Endothelial cell of umbilical vein (primary cell): ENCODE data around the gene SUPT3H. TPM values are rescaled to one million over a fixed set of nuclear protein-coding genes. Genes with fewer than 3 reads are reported as not detected.

Source experiments
- BruUV-seq: library from RNA; stranded (reverse); fragments of 400-500 nt; replicated peaks from 2 replicates; lab custom pipeline; 2021; lab: Mats Ljungman, UMichigan
- CTCF ChIA-PET: fragments of 300-600, 350-600 bp; sonication (Branson Sonifier 250); formaldehyde crosslinking; loops from one replicate; lab custom pipeline; 2021; ENCODE audit warnings: antibody characterized with exemption, inconsistent platforms; lab: Charles Lee
- POLR2A ChIA-PET: fragments of 300-600, 350-600 bp; sonication (Branson Sonifier 250); formaldehyde crosslinking; loops from one replicate; lab custom pipeline; 2021; ENCODE audit warnings: antibody characterized with exemption, inconsistent platforms; lab: Charles Lee
- DNase-seq: peaks from one replicate; pipeline ENCODE4 v3.0.0-alpha.2; 2011; ENCODE audit warnings: low read depth, low spot score
- FAIRE-seq: peaks from 2 replicates; lab custom pipeline; 2011; peaks lifted over from hg19 to GRCh38; lab: Jason Lieb, UNC
- H2AFZ ChIP-seq: 2 replicates; pipeline ENCODE4 v1.6.0; 2012; ENCODE audit warnings: low read depth, low read length, control low read depth, inconsistent platforms
- H3K27ac ChIP-seq: 2 replicates; pipeline ENCODE4 v1.5.1; 2011; ENCODE audit warnings: low read depth, mild to moderate bottlenecking, control low read depth, low read length, moderate library complexity; ENCODE audit not compliant: insufficient read depth
- H3K27me3 ChIP-seq, 2 experiments: 2 replicates each; pipeline versions ENCODE4 v1.6.0 to v1.6.1; 2011; ENCODE audit warnings: low read length in 2 of 2, mixed read lengths in 1 of 2; ENCODE audit not compliant: control insufficient read depth in 2 of 2, insufficient read depth in 2 of 2
- H3K36me3 ChIP-seq, 2 experiments: 2 replicates in 1 of 2; 3 replicates in 1 of 2; pipeline ENCODE4 v1.5.1; 2011; ENCODE audit warnings: low read length in 2 of 2, mild to moderate bottlenecking in 1 of 2, moderate library complexity in 1 of 2; ENCODE audit not compliant: control insufficient read depth in 2 of 2, insufficient read depth in 2 of 2; ENCODE audit errors: extremely low read depth in 1 of 2
- H3K4me1 ChIP-seq: 3 replicates; pipeline ENCODE4 v1.5.1; 2011; ENCODE audit warnings: mild to moderate bottlenecking, low read length; ENCODE audit not compliant: control insufficient read depth, insufficient read depth; ENCODE audit errors: extremely low read depth
- H3K4me2 ChIP-seq: 2 replicates; pipeline ENCODE4 v1.6.1; 2011; ENCODE audit warnings: low read length, control low read depth, mixed read lengths; ENCODE audit not compliant: insufficient read depth
- H3K4me3 ChIP-seq, 3 experiments: fragments of 200-600 bp in 1 of 3; sonication (generic), shearing (Covaris generic) in 1 of 3; replicated peaks in 1 of 3; 2 replicates each; pipeline ENCODE4 v1.5.1; 2011 to 2016; ENCODE audit warnings: control low read depth in 3 of 3, low read length in 3 of 3, mild to moderate bottlenecking in 2 of 3, inconsistent platforms in 1 of 3, low read depth in 1 of 3, moderate library complexity in 1 of 3; ENCODE audit not compliant: insufficient read depth in 1 of 3
- H3K79me2 ChIP-seq: 2 replicates; pipeline ENCODE4 v1.6.0; 2012; ENCODE audit warnings: low read length, inconsistent platforms; ENCODE audit not compliant: control insufficient read depth, insufficient read depth
- H3K9ac ChIP-seq: replicated peaks from 2 replicates; pipeline ENCODE3; 2011; ENCODE audit warnings: low read length, control low read depth; ENCODE audit not compliant: insufficient read depth; ENCODE audit errors: extremely low read depth
- H3K9me1 ChIP-seq: replicated peaks from 3 replicates; pipeline ENCODE4 v1.6.0; 2011; ENCODE audit warnings: mild to moderate bottlenecking, low read length; ENCODE audit not compliant: control insufficient read depth, insufficient read depth; ENCODE audit errors: extremely low read depth
- H3K9me3 ChIP-seq: replicated peaks from 2 replicates; pipeline ENCODE4 v1.5.1; 2012; ENCODE audit warnings: low read length, inconsistent platforms; ENCODE audit not compliant: control insufficient read depth, insufficient read depth
- H4K20me1 ChIP-seq: replicated peaks from 2 replicates; pipeline ENCODE3; 2011; ENCODE audit warnings: mild to moderate bottlenecking, low read length; ENCODE audit not compliant: control insufficient read depth, insufficient read depth; ENCODE audit errors: extremely low read depth
- EZH2 ChIP-seq: IDR thresholded peaks from 2 replicates; pipeline ENCODE4 v1.6.1; 2012; ENCODE audit warnings: borderline replicate concordance, low read depth, mild to moderate bottlenecking, moderate library complexity, low read length, inconsistent platforms; ENCODE audit not compliant: severe bottlenecking
- FOS ChIP-seq: IDR thresholded peaks from 2 replicates; pipeline ENCODE4 v1.6.1; 2011; ENCODE audit warnings: mild to moderate bottlenecking, low read length, moderate library complexity, borderline replicate concordance; ENCODE audit not compliant: insufficient read depth
- GATA2 ChIP-seq: IDR thresholded peaks from 2 replicates; pipeline ENCODE4 v1.7.0; 2011; ENCODE audit warnings: low read depth, mild to moderate bottlenecking, moderate library complexity, mixed read lengths, low read length; ENCODE audit not compliant: insufficient read length, insufficient read depth
- JUN ChIP-seq: IDR thresholded peaks from 2 replicates; pipeline ENCODE4 v1.6.1; 2011; ENCODE audit warnings: borderline replicate concordance, low read depth; ENCODE audit not compliant: insufficient read length, insufficient read depth
- MYC ChIP-seq: IDR thresholded peaks from one replicate; pipeline ENCODE4 v1.6.1; 2011; ENCODE audit warnings: mild to moderate bottlenecking, low read depth, low read length
- POLR2A ChIP-seq: IDR thresholded peaks from 2 replicates; pipeline ENCODE4 v1.6.1; 2012; ENCODE audit warnings: low read depth, mild to moderate bottlenecking, control low read depth, low read length
- POLR2AphosphoS5 ChIP-seq: IDR thresholded peaks from 2 replicates; pipeline ENCODE4 v1.6.1; 2012; ENCODE audit warnings: low read depth, mild to moderate bottlenecking, control low read depth, low read length, moderate library complexity; ENCODE audit not compliant: insufficient read depth
- dilution Hi-C: fragments of 300-500 bp; cut with MboI; formaldehyde crosslinking; loops from one replicate; pipeline ENCODE4 v1.15.0; 2019; ENCODE audit warnings: low sequenced_read_pairs; ENCODE audit not compliant: extremely low pct_ligation_motif_present
- intact Hi-C: fragments of 100-400 bp; cut with micrococcal nuclease; formaldehyde crosslinking; loops from one replicate; pipeline ENCODE4 v1.10.0; 2022
- polyA plus RNA-seq, 4 experiments: library from polyadenylated mRNA; depleted of rRNA in 3 of 4; stranded (reverse) in 3 of 4; unstranded in 1 of 4; fragments of >200 nt; gene quantifications; 2 replicates each; pipeline versions ENCODE4 v1.2.1 to v1.2.3, GENCODE V29; 2011 to 2012; ENCODE audit warnings: missing spikeins in 1 of 4
- total RNA-seq: library from RNA; stranded (reverse); gene quantifications from 2 replicates; pipeline ENCODE4 v1.2.3, GENCODE V29; 2021
- TF ChIP-seq, protein P1 (sequence below), 2 donors: IDR thresholded peaks; 1 replicate in 1 of 2; 2 replicates in 1 of 2; pipeline ENCODE4 v1.5.1; 2011; ENCODE audit warnings: low read length in 2 of 2, mild to moderate bottlenecking in 2 of 2, moderate library complexity in 2 of 2, control low read depth in 1 of 2, inconsistent platforms in 1 of 2, low read depth in 1 of 2; ENCODE audit not compliant: insufficient read depth in 1 of 2; ENCODE audit errors: extremely low read depth in 1 of 2
- TF ChIP-seq, protein P2 (sequence below): IDR thresholded peaks from 2 replicates; pipeline ENCODE4 v1.6.1; 2011; ENCODE audit not compliant: insufficient read depth, insufficient read length

The SUPT3H gene
- total and polyA plus RNA-seq, 2 donors (not counting 3 experiments of a cell fraction or from before 2014, with no cell fraction given): 8.3 to 9.8 TPM

DNA sequence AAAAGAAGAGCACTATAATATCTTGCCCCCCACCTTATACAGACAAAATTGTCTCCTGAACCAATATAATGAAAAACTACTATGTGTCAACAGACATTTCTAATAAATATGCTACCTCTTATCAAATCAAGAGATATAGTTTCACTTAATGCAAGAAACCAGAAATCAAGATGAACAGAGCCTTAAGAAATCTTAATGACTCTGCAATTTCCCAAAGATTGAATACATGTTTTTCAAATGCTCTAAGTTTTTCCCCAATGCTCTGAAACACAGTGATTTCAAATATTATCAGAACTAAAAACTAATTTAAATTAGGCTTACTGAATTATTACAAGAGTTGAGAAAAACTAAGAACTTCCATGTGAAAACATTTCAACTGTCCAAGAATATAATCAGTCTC, 13.3 kb downstream of the SUPT3H start:
- no peak for DNase-seq
- H4K20me1 ChIP-seq: no peaks in the 10 kb centered on the region
- no peak overlapping the region for H3K4me3 ChIP-seq
- H3K9me1 ChIP-seq: no peaks in the 10 kb centered on the region
- TF ChIP-seq EZH2: no peak
- TF ChIP-seq, protein P1, sequence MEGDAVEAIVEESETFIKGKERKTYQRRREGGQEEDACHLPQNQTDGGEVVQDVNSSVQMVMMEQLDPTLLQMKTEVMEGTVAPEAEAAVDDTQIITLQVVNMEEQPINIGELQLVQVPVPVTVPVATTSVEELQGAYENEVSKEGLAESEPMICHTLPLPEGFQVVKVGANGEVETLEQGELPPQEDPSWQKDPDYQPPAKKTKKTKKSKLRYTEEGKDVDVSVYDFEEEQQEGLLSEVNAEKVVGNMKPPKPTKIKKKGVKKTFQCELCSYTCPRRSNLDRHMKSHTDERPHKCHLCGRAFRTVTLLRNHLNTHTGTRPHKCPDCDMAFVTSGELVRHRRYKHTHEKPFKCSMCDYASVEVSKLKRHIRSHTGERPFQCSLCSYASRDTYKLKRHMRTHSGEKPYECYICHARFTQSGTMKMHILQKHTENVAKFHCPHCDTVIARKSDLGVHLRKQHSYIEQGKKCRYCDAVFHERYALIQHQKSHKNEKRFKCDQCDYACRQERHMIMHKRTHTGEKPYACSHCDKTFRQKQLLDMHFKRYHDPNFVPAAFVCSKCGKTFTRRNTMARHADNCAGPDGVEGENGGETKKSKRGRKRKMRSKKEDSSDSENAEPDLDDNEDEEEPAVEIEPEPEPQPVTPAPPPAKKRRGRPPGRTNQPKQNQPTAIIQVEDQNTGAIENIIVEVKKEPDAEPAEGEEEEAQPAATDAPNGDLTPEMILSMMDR (IDR thresholded peaks at IDR 0.05; ENCODE audit: extremely low read depth in 1 of 2, insufficient read depth in 1 of 2, low read depth in 1 of 2, low read length in 2 of 2): no peak
- no peak for TF ChIP-seq POLR2AphosphoS5
- TF ChIP-seq, protein P2, sequence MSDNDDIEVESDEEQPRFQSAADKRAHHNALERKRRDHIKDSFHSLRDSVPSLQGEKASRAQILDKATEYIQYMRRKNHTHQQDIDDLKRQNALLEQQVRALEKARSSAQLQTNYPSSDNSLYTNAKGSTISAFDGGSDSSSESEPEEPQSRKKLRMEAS: no peak
- no peak for TF ChIP-seq POLR2A
- TF ChIP-seq JUN: no peak
- no peak for TF ChIP-seq GATA2
- no peak for TF ChIP-seq FOS
- no peak for TF ChIP-seq MYC
- dilution Hi-C loops (no loop called here), intact Hi-C loops (no loop called here)
- H2AFZ ChIP-seq: no peak overlapping the region
- no peaks in the 10 kb centered on the region for H3K36me3 ChIP-seq
- BruUV-seq: no TSS peak
- CTCF ChIA-PET: interaction anchor here (0.9 kb wide), 1 partner anchor 13 kb away, joined by 3 read pairs; no protein-coding TSS in a partner anchor
- FAIRE-seq: no peak
- no peaks in the 10 kb centered on the region for H3K79me2 ChIP-seq
- no peak overlapping the region for H3K4me2 ChIP-seq
- no peak overlapping the region for H3K9ac ChIP-seq
- POLR2A ChIA-PET: no interaction called here
- H3K27ac ChIP-seq: no peak overlapping the region
- H3K4me1 ChIP-seq: no peaks in the 10 kb centered on the region
- no peaks in the 10 kb centered on the region for H3K9me3 ChIP-seq
- no peaks in the 10 kb centered on the region for H3K27me3 ChIP-seq
